CD4-positive, alpha-beta T cell treated with Interleukin-12 subunit alpha and Interleukin-12 subunit beta, for 1 hour (primary cell): Measurements from ENCODE around the gene ARID5B.
A peak's percentile ranks its signal among the peaks of the same experiment; 100 is the strongest.

ENCODE experiments used
- DNase-seq: peaks from one replicate; pipeline ENCODE4 v3.0.0-alpha.2; 2020

The ARID5B gene

DNA sequence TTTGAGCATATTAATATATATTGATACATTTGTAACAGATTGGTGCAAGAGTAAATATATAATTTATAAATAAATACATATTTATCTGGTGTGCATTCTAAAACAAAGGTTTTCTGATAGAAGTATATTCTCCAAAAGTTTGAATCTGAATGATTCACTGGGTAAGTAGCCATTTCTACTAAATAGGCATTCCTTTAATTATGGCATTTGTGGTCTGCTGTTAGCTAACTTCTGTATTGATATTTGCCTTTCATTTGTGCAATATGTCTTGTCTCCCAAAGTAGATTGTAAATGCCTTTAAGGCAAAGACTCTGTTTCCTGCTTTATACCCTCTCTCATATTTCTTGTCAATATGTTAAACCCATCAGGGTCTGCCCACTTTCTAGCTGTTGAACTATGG lies 11.1 kb upstream of the ARID5B start:
- no peak for DNase-seq

DNA sequence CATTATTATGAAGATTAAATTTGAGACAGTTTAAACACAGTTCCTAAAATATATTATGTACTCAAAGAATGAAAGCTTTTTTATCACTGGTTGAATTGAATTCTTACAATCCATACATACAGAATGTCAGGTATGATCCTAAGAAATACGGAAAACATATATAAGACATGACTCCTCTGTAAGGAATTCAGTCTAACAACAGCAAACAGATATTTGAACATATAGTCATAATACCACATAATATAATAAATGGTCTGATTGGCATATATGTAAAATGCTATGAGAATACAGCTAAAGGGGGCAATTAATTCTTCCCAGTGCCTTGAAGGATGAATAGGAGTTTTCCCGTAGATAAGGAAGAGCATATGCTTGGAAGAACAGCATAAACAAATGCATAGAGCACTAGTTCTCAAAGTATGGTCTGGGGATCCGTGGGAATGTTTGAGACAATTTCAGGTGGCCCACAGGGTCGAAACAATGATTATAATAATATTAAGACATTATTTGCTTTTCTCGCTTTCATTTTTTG lies 10.6 kb upstream of the ARID5B start:
- no peak for DNase-seq

DNA sequence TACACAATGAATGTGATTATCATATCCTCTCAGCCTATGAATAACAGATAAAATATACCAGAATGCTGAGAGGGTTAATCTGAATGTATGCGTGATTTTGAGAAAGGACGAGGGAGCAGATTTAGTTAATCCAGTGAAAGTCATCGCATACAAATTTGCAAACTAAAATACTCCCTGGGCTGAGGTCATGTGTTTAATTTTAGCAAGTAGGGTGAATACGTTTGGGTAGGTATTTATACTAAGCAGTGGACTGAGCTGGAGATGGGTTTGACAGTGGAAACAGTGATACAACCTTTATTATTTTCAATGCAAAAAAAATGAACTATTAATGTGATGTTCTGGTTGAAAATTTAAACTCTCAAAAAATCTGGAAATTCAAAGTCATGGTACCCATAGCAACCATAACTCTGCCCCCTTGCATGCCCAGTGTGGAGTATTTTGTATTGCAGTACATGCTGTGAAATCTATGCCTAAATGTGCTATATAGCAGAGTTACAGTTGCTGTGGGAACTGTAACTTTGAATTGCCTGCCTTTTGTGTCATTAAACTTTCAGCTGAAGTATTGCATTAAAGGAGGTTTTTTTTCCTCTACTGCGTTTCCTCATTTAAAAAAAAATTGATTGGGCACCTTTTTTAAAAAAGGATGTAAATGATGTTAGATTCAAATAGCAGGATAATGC lies 9.5 kb upstream of the ARID5B start:
- no peak for DNase-seq

DNA sequence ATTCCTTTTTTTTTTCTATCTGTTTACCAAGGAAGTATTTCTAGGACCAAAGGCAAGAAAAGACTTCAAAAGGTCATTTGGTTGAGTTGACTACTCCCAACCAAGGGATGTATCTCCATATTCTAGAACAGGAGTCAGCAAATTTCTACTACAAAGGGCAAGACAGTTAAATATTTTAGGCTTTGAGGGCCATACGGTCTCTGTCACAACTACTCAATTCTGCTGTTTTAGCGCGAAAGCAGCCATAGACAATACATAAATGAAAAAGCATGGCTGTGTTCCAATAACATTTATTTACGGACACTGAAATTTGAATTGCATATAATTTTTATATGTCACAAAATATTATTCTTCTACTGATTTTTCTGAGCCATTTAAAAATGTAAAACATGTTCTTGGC lies 8.5 kb upstream of the ARID5B start:
- DNase-seq: no peak

DNA sequence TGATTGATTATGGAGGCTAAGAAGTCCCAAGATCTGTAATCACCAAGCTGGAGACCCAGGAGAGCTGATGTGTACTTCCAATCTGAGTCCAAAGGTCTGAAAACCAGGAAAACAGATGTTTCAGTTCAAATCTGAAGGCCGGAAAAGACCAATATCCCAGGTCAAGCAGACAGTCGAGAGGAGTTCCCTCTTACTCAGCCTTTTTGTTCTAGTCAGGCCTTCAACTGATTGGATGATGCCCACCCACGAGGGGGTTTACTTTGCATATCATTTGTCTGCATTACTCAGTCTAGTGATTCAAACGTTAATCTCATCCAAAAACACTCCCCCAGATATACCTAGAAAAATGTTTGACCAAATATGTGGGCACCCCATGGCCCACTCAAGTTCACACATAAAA lies 7.4 kb upstream of the ARID5B start:
- no peak for DNase-seq

DNA sequence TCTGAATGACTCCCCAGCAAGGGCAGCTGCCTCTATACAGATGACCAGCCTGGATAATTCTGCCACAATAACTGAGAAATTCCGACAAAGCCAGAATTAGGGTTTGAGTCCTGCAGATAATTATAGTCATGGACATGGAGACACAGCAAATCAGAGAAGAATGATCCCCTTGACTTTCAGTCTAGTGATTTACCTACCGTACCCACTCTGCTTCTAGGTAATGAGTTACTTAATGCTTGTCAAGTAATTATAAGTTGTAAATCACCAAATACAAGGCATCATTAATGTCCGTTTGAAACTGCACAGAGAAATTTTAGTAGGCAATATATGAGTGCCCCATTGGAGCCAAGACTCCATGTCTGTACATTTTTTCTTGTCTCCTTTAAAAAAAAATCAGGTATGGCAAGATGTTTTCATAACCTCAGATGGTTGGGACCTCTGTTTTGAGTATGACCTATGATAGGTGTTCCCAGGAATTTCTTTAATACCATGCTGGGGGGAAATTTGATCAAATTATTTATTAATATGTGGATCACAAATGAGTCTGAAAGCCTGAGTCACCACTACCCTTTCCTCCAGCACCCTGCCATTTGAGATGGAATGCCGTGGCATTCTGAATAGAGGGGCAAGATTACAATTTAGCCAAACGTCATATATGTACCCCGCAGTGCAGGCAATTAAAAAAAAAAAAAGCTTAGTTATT lies 5.5 kb upstream of the ARID5B start:
- no peak for DNase-seq

DNA sequence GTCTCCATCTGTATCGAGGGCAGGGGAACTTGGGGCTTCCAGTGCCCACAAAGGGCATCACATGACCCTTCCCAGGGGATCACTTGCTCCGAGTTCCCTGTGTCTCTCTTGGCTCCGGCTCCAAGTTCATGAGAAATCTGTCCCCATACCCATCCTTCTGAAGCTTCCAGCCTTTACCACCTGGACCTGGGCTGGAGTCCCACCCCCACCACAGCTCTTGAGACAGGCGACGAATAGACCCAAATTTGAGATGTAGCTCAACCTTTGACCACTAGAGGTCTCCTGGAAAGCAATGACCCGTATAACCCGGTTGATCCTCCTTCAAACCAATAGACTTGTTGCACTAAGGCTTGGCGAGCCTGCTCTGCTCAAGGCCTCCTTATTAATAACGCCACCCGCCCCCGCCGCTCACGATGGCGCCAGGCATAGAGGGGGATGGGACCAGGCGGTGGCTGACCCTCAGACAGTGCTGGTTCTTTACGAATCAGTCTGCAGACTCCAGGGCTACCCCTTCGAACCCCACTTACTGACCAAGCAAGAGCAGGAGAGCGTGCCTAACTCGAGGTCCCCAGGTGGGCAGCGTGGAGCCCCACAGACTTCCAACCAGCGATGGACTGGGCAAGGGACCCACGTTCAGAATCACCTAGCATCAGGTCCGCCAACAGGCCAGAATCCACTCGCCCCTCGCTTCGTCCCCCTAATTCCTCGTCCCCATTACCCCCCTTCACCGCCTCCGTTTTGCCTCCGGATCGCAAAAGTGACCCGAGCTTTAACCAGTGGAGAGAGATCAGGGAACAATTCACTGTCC lies 4.4 kb upstream of the ARID5B start:
- peak; percentile 86 for DNase-seq

DNA sequence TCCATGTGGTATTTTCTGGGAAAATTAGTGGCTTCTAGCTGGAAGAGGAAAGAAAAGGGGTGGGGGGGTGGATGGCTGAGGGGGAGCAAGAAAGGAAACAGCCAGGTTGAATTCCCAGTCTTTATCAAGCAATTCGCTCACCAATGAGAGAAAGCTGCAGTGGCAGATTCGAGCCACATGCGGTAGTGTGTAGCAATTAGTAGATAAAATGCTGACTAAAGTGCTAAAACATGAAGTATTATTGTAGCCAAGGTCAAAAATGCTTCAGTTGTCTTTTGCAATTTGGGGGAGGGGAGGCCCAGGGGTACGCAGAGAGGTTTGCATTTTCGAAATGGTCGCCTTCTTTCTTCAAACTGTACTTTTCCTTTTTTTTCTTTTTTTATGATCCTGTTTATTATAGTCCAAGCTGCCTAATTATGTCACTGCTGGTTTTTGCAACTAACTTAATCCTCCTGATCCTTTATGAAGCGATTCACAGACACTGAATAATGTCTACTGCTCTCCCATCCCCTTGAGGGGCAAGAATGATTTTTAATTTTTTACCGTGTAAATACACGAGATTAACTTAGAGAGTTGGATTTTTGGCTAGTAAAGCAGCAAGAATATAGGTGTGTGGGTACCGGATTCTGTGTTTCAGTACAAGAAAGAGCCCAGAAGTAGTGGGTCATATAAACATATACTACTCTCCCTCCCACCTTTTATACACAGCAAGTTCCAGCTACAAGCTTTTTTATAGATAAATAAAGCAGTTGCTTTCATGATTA lies 3.6 kb upstream of the ARID5B start:
- peak; percentile 41 for DNase-seq

DNA sequence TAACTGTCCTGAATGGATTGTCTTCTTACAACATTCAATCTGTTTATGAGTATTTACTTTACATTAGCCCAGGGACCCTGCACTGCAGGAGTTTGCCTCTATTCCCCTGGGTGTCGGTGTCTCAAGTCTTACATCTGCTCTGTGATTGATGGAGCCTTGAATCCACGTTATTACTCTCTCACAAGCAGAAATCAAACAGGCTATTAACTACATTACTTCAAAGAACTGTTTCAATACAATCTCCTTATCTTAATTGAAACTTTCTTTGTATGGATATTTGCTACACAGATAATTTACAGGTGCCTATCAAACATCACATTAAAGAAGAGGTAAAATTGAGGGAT lies 3.1 kb upstream of the ARID5B start:
- DNase-seq: no peak

DNA sequence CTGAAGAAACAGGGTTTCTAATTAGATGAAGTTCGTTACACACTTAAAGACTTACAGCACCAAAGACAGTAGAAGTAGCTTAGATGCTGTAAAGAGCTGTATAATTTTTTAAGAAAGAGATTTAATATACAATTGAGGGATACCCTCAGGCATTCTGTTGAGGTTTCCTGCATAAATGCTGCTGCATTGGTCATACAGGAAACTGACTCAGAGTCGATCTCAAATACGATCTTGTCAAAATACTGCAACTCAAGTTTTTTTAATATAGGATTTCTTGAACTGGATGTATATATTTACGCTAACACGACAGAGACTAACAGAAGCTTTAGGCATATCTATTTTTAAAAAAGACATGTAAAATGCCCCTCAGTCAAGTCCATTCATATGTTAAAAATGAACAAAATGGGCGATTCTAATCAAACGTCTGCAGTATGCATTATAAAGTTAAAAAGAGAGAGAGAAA lies 2.4 kb upstream of the ARID5B start:
- DNase-seq: peak; percentile 58

DNA sequence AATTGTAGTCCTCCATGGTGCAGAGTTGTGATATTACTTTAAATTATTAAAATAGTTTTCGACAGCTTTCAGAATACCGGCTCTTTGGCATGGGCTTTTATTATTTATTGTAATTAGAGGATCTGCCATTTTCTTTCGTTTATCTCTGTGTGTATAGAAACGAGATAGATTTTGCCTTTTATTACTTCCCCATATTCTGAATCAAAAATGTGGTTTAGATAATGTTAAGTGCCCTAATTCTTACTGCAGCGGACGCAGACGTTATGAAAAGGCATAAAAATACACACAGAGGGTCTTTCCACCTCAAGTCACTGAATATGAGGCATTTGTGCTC lies 1.9 kb upstream of the ARID5B start:
- no peak for DNase-seq

DNA sequence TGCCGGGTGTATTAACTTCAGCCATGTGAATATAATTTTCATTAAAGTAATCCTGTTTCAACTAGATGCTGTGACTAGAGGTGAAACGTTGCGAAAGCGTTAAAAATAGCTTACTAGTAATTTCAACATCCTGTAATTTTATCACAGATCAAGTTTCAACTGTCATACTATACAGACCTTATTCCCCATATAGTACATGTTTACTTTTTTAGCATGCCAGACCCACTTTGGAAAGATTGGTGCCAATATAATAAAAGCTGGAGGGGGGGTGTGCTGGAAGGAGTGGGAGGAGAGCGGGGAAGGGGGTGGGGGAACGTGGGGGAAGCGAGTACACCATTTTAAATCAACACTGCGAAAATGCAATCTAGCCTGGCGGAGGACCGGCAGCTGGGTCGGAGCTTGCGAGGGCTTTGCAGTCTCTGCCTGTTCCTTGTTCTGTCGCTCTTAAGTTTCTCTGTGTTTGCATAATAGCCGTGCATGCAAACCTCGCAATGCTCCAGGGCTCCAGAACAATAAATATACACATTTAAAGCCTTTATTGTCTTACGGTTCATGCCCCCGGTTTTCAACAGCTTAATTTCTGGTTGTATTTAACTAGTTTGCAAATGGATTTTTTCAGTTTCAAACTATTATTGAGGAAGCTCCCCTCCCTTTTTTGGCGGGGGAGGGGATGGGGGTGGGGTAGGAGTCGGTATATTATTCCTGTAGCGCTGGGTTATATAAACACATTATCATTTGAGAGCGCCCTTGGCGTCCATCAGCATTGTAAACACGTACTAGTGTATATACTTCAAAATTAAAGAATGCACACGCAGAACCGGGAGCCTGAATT lies 1.3 kb upstream of the ARID5B start:
- peak; percentile 68 for DNase-seq

DNA sequence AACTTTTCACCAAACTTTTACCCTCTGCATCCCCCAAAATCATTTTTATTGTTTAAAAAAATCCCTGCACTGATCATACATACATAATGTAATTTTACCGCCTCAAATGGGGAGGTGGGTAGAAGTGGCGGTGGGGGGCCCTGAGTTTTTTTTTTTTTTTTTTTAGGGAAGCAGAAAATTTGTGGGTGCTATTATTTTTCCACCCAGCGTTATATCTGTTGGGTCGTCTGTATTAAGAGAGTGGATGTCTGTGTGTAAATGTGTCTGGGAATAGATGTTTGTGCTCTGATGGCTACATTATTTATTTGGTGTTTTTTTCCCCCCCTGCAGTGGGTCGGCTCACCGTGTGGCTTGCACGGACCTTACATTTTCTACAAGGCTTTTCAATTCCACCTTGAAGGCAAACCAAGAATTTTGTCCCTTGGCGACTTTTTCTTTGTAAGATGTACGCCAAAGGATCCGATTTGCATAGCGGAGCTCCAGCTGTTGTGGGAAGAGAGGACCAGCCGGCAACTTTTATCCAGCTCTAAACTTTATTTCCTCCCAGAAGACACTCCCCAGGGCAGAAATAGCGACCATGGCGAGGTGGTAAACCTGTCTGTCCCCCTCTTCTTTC lies 438 bp downstream of the ARID5B start:
- DNase-seq: peak; percentile 35

DNA sequence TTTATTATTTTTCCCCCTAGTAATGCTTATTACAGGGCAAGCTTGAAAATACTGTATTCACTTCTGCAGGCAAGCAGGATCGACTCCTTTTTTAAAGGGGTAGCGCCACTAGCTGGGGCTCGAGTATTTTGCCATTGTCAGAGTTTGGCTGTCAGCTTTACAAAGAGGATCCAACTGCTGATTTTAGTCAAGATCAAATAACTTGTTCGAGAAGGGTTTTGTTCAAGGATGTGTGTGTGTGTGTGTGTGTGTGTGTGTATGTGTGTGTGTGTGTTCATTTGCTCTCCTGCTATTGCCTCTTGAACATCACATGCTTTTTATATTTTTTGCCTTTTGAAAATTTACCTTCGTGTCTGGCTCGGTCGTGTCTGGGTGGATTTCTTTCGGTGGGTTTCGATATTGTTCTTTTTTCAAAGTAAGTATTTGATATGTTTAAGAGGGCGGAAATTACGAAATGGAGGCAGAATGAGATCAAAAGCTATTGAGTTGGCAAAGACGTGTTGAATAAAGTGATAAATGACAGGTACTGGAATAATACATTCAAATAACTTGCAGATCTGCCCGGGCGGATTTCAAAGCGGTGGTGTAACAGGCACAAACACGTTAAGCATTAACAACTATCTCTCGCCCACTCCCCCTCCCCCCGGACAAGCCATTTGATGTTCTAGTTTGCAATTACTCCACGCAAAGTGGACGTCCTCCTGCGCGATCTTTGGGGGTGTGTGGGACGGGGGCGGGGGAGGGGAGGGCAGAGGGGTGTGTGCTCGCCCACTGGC lies 1.1 kb downstream of the ARID5B start:
- DNase-seq: peak; percentile 78

DNA sequence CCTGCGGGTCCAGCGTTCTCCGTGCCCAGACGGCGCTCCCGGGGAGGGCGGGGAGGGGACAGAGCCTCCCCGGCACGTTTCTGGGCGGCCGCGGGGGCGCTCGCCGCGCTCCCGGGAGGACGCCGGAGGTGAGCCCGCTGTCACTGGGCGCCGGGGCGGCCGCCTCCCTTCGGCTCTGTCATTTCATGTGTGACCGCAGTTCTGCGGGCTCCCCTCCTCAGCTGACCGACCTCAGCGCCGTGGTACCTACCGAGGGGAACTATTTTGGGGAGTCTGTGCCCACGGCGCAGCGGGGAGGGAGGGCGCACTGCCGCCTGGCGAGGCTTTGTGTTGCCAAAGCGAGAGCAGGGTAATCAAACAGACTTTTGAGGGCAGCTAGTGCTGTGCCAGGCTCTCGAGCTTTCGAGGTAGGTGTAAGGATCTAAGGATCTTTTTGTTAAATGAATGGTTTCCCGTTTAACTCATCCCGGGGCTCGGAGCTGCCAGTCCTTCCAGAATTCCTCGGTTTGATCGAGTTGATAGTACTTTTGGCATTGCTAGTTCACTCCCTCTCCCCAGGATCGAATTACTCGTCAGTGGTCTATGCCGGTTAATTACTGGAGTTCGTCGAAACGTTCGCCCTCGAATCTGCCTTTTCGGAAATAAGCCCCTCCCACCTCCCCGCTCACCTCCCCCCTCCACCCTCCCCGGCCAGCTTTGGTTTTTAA lies 1.9 kb downstream of the ARID5B start:
- DNase-seq: peak; percentile 73

DNA sequence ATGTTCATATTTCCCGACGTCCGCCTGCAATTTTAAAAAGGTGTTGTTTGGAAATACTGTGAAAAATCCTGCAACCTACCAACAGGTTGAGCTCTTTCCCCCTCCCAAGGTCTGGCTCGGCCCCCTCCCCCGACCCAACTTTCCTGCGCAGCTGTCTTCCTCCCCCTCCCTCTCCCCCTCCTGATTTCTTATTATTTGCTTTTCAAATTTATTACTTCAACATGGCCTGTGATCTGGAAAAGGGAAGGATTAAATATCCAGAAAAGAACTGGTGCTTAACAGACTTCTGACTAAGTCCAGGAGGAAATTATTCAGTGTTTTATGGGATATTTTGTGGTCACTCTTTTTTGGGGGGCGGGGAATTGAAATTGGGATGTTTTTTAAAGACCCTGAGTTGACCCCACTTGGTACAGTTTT lies 2.4 kb downstream of the ARID5B start:
- no peak for DNase-seq

DNA sequence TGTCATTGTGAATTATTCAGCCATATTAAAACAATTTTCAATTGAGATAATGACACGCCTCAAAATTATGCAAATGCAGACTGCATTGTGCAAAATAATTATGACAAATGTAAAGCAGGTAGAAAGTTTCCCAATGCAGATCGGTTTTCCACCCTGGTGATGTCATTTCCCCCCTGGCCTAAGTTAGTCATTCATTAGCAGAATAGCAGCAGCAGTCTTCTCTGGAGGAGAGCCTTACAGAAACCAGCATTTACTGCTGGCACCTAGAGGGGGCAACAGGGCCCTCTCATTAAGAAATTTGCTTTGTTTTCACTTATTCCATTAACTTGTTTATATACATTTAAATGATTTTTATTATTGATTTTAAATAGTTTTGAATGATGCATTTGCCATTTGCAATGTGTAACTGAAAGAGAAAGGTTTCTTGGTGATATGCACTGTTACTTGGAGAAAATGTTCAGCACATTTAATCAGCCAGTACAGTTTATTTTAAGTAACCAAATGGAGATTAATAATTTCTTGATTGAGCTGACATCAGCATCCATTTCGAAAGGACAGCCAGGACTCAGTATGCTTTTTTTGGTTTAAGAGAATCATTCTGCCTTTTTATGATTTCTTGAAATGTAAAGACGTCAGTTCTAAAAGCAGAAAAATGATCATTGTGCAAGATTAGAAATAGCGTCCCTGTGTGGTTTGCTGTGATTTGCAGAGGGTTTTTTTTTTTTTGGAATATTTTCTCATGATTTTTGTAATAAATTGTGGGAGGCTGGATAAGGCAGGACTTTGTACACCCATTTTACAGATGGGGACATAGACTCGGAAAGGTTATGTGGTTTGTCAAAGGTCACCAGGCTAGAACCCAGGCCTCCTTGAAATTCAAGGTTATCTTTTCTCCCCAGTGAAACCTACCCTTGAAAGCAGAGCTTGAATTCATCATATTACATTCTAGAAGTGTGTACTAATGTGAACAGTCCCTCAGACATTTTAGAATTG lies 3.5 kb downstream of the ARID5B start:
- peak; percentile 56 for DNase-seq

DNA sequence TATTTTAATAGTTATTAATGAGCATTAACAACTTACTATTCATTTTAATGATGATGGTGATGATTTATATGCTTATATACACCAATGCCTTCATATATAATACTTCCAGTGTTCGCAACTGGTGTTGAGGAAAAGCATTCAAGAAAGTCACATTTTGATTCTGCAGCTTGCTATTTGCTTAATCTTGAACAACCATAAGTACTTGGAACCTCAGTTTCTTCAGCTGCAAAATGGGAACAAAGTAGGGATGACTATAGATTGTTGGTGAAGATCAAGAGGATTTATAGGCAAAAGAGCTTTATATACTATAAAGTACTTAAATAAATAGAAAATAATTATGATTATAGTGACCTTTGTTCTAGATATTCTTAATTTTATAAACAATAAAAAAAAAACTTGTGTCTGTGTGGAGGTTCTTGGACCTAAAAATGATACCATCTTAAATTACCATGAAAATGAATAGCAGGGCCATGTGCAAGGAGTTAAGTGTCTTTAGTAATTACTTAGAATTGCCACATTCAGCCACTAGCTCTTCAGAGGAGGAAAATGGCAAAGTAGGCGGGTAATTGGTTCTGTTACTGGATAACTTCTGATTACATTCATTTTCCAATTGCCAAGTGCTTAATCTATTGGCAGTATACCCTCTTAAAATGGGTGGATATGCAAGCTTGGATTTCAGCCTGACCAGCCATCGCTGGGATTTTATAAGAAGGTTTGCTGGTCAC lies 4.5 kb downstream of the ARID5B start:
- no peak for DNase-seq
